Endodermal cell (in vitro differentiated cells): ENCODE measurements around the gene ATP13A3. TPM values are rescaled to one million over a fixed set of nuclear protein-coding genes. Genes with fewer than 3 reads are reported as not detected.
"Not testable (repeated sequence)": the region's sequence is repeated elsewhere in the genome, so short reads cannot be mapped to it uniquely, and the experiment has no call there.

ENCODE experiments used
- DNase-seq: peaks from one replicate; pipeline ENCODE4 v3.0.0-alpha.2; 2017
- H3K27ac ChIP-seq: 2 replicates; pipeline ENCODE4 v1.5.1; 2013; ENCODE audit warnings: mild to moderate bottlenecking, low read depth, low read length, moderate library complexity
- H3K27me3 ChIP-seq: 2 replicates; pipeline ENCODE4 v1.6.1; 2013; ENCODE audit warnings: mild to moderate bottlenecking, low read length, moderate library complexity; ENCODE audit not compliant: insufficient read depth, control insufficient read depth, poor library complexity, severe bottlenecking
- H3K36me3 ChIP-seq: 2 replicates; pipeline ENCODE4 v1.7.0; 2013; ENCODE audit warnings: mild to moderate bottlenecking, low read length, moderate library complexity; ENCODE audit not compliant: control insufficient read depth, insufficient read depth
- H3K4me1 ChIP-seq: one replicate; pipeline ENCODE4 v1.7.0; 2013; ENCODE audit warnings: low read length; ENCODE audit not compliant: control insufficient read depth, insufficient read depth
- H3K4me3 ChIP-seq: 2 replicates; pipeline ENCODE4 v1.5.1; 2013; ENCODE audit warnings: mild to moderate bottlenecking, low read length, moderate library complexity
- H3K9ac ChIP-seq: 2 replicates; pipeline ENCODE4 v1.6.1; 2013; ENCODE audit warnings: mild to moderate bottlenecking, low read length, moderate library complexity; ENCODE audit not compliant: poor library complexity, severe bottlenecking; ENCODE audit errors: extremely low read depth
- H3K9me3 ChIP-seq: 2 replicates; pipeline ENCODE4 v1.6.1; 2013; ENCODE audit warnings: mild to moderate bottlenecking, low read length, moderate library complexity; ENCODE audit not compliant: control insufficient read depth
- H3K27ac Mint-ChIP-seq: 2 replicates; pipeline ENCODE4 v1.8.0; 2020; ENCODE audit warnings: mixed read lengths
- H3K27me3 Mint-ChIP-seq: 2 replicates; pipeline ENCODE4 v1.8.0; 2021; ENCODE audit warnings: mild to moderate bottlenecking, mixed read lengths; ENCODE audit not compliant: insufficient read depth
- H3K36me3 Mint-ChIP-seq: 2 replicates; pipeline ENCODE4 v1.8.0; 2020; ENCODE audit warnings: low read depth, mixed read lengths
- H3K4me1 Mint-ChIP-seq: 2 replicates; pipeline ENCODE4 v1.8.0; 2020; ENCODE audit warnings: mixed read lengths
- H3K4me3 Mint-ChIP-seq: 2 replicates; pipeline ENCODE4 v1.8.0; 2020; ENCODE audit warnings: mild to moderate bottlenecking, moderate library complexity, mixed read lengths
- H3K9me3 Mint-ChIP-seq: 2 replicates; pipeline ENCODE4 v1.8.0; 2020; ENCODE audit warnings: mild to moderate bottlenecking, mixed read lengths
- WGBS, 2 experiments: methylation state at CpG; one replicate each; pipeline versions ENCODE4 v1.1.5 to v1.1.7; 2013; ENCODE audit warnings: missing lambda C conversion rate in 2 of 2, mixed read lengths in 1 of 2; ENCODE audit not compliant: insufficient coverage in 1 of 2, insufficient read length in 1 of 2; 5-methylcytosine and 5-hydroxymethylcytosine counted together
- total RNA-seq, 2 donors: library from RNA; stranded (reverse); fragmentation: NEBNext Ultra II Directional in 1 of 2; extraction: Animal tissue kit (Norgen Biotek cat#: 25700) in 1 of 2; gene quantifications; 2 replicates in 1 of 2; 3 replicates in 1 of 2; pipeline ENCODE4 v1.2.1, GENCODE V29; 2021
- TF ChIP-seq, protein P1 (sequence below): fragments of 200-600 bp; sonication (generic); conservative IDR thresholded peaks from 2 replicates; pipeline ENCODE4 v1.5.0; 2021; ENCODE audit warnings: antibody characterized with exemption, mild to moderate bottlenecking

Gene ATP13A3
- total RNA-seq, 2 donors from 2014 or later = 99.7 to 125 TPM

DNA sequence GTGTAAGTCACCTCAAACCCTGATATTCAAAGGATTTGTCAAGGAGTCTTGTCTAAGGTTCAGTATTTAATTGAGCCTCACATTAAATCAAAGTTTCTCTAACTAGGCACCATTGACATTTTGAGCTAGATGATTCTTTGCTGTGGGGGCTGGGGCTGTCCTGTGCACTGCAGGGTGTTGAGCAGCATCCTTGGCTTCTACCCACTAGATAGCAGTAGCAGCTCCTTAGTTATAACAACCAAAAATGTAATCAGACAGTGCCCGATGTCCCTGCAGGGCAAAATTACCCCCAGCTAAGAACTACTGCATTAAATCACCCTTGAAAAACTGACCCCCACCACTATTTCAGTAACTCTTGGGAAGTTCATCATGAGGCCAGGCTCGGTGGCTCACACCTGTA is 17.3 kb upstream of the ATP13A3 start:
- Histone ChIP-seq H3K9me3 (no peaks in the 10 kb centered on the region), H3K4me3 (no peak overlapping the region)
- no peak overlapping the region for H3K4me3 Mint-ChIP-seq

DNA sequence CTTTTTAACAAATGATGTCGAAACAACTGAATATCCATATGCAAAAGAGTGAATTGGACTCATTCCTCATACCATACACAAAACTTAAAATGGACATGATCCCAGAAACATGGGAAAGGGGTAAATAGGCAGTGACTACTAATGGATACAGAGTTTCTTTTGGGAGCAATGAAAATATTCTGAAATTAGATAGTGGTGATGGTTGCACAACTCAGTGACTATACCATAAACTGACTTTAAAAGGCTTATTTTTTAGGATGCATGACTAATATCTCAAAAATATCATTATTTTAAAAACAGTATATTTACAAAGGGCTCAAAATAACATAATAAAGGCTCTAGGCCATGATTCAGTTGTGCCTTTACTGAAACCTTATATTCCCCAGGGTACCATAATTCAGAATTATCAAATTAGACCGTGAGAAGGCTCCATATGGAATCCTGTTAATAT is 16.3 kb upstream of the ATP13A3 start:
- Mint-ChIP-seq H3K27ac (no peak overlapping the region), H3K4me3 (no peak overlapping the region), H3K27me3 (no peaks in the 10 kb centered on the region), H3K4me1 (peaks cover 8% of the 10 kb centered on the region), H3K9me3 (peaks cover 4% of the 10 kb centered on the region), H3K36me3 (peaks cover 3% of the 10 kb centered on the region)
- no peak for DNase-seq
- no peaks in the 10 kb centered on the region for H3K27me3 ChIP-seq
- no peaks in the 10 kb centered on the region for H3K4me1 ChIP-seq
- WGBS, 2 experiments = 93 to 99% methylated on average over 1 to 2 of the region's 2 CpGs
- H3K27ac ChIP-seq = no peak overlapping the region
- no peak overlapping the region for H3K4me3 ChIP-seq
- no peaks in the 10 kb centered on the region for H3K9me3 ChIP-seq
- TF ChIP-seq, protein P1, sequence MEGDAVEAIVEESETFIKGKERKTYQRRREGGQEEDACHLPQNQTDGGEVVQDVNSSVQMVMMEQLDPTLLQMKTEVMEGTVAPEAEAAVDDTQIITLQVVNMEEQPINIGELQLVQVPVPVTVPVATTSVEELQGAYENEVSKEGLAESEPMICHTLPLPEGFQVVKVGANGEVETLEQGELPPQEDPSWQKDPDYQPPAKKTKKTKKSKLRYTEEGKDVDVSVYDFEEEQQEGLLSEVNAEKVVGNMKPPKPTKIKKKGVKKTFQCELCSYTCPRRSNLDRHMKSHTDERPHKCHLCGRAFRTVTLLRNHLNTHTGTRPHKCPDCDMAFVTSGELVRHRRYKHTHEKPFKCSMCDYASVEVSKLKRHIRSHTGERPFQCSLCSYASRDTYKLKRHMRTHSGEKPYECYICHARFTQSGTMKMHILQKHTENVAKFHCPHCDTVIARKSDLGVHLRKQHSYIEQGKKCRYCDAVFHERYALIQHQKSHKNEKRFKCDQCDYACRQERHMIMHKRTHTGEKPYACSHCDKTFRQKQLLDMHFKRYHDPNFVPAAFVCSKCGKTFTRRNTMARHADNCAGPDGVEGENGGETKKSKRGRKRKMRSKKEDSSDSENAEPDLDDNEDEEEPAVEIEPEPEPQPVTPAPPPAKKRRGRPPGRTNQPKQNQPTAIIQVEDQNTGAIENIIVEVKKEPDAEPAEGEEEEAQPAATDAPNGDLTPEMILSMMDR = no peak
- no peak overlapping the region for H3K9ac ChIP-seq
- no peaks in the 10 kb centered on the region for H3K36me3 ChIP-seq

More for the DNA sequence above, 17.3 kb upstream of the ATP13A3 start:
- Histone ChIP-seq H3K4me1 (peaks cover 2% of the 10 kb centered on the region), H3K27ac (no peak overlapping the region), H3K36me3 (no peaks in the 10 kb centered on the region), H3K9ac (no peak overlapping the region), H3K27me3 (no peaks in the 10 kb centered on the region)
- H3K9me3 Mint-ChIP-seq = peaks cover 4% of the 10 kb centered on the region
- no peak for DNase-seq
- H3K4me1 Mint-ChIP-seq = peaks cover 13% of the 10 kb centered on the region
- TF ChIP-seq, protein P1 = no peak
- 94 to 100% methylated on average over 2 of the region's 2 CpGs for whole genome bisulfite sequencing, 2 experiments
- H3K36me3 Mint-ChIP-seq = peaks cover 3% of the 10 kb centered on the region
- no peaks in the 10 kb centered on the region for H3K27me3 Mint-ChIP-seq
- no peak overlapping the region for H3K27ac Mint-ChIP-seq

DNA sequence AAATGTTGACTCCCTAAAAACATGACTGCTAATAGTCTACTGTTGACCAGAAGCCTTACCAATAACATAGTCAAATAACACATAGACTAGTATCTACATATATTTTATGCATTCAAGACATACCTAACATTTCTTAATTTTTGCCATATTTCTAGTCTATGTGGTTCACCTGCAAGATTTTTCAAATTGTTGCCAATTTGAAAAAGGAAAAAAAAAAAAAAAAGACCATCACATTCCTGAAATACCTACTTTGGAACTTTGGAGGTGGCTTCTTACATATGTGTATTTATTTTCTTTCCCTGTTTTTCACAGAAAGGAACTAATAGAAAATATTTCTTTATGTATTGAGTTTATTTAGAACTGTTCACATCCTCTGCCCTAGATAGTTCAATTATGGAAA is 13.4 kb upstream of the ATP13A3 start:
- no peak overlapping the region for H3K27ac ChIP-seq
- TF ChIP-seq, protein P1 = no peak
- H3K27me3 ChIP-seq = peaks cover under 1% of the 10 kb centered on the region
- DNase-seq = no peak
- no peak overlapping the region for H3K9ac ChIP-seq
- H3K4me3 Mint-ChIP-seq = no peak overlapping the region
- H3K36me3 Mint-ChIP-seq = peaks cover 3% of the 10 kb centered on the region
- H3K4me1 ChIP-seq = peaks cover 9% of the 10 kb centered on the region
- H3K27ac Mint-ChIP-seq = no peak overlapping the region
- peaks cover 4% of the 10 kb centered on the region for H3K9me3 Mint-ChIP-seq
- H3K4me1 Mint-ChIP-seq = peaks cover 17% of the 10 kb centered on the region
- no peaks in the 10 kb centered on the region for H3K36me3 ChIP-seq
- H3K4me3 ChIP-seq = no peak overlapping the region
- no peaks in the 10 kb centered on the region for H3K9me3 ChIP-seq
- H3K27me3 Mint-ChIP-seq = no peaks in the 10 kb centered on the region

DNA sequence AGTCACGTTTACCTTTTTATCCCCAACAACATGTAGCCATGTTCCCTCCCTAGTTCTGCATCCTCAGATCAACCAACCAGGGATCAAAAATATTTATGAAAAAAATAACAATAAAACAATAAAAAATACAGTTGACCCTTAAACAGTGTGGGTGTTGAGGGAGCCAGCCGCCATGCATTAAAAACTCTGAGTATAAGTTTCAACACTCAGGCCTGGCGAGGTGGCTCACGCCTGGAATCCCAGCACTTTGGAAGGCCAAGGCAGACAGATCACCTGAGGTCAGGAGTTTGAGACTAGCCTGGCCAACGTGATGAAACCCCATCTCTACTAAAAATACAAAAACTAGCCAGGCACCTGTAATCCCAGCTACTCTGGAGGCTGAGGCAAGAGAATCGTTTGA is 12.7 kb upstream of the ATP13A3 start:
- not testable (repeated sequence) for H3K36me3 ChIP-seq, H3K9me3 ChIP-seq, H3K9ac ChIP-seq, DNase-seq, H3K27ac ChIP-seq, H3K4me3 Mint-ChIP-seq, H3K9me3 Mint-ChIP-seq, H3K4me3 ChIP-seq, H3K36me3 Mint-ChIP-seq, H3K27ac Mint-ChIP-seq, H3K27me3 ChIP-seq, H3K27me3 Mint-ChIP-seq
- peaks cover 17% of the 10 kb centered on the region for H3K4me1 Mint-ChIP-seq
- peaks cover 12% of the 10 kb centered on the region for H3K4me1 ChIP-seq
- WGBS, 2 experiments = 94 to 100% methylated on average over 3 to 6 of the region's 6 CpGs
